ENCODE data around the gene ADAMTSL2.
A peak's percentile ranks its signal among the peaks of the same experiment; 100 is the strongest.

The ADAMTSL2 gene

GRCh38 chr9:133528001-133528875 lies 6.3 kb upstream of the ADAMTSL2 start:
- TF ChIP-seq, protein P1, sequence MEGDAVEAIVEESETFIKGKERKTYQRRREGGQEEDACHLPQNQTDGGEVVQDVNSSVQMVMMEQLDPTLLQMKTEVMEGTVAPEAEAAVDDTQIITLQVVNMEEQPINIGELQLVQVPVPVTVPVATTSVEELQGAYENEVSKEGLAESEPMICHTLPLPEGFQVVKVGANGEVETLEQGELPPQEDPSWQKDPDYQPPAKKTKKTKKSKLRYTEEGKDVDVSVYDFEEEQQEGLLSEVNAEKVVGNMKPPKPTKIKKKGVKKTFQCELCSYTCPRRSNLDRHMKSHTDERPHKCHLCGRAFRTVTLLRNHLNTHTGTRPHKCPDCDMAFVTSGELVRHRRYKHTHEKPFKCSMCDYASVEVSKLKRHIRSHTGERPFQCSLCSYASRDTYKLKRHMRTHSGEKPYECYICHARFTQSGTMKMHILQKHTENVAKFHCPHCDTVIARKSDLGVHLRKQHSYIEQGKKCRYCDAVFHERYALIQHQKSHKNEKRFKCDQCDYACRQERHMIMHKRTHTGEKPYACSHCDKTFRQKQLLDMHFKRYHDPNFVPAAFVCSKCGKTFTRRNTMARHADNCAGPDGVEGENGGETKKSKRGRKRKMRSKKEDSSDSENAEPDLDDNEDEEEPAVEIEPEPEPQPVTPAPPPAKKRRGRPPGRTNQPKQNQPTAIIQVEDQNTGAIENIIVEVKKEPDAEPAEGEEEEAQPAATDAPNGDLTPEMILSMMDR (IDR thresholded peaks at IDR 0.05): no peak

DNA sequence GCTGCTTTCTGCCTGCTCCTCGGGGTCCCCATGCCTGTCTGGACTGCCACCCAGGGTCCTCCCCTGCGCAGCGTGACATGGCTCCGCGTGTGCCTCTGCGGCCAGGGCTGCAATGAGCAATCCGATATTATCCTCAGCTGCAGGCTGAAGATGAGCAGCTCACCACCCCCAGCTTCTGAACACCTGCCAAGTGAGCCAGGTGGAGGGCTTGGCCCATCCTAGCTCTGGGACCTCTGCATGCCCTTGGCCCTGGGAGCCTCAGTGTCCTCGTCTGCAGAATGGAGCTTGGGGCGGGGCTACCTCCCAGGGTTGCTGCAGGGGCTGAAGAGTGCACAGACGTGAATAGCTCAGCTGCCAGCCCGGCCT lies 5.6 kb upstream of the ADAMTSL2 start:
- TF ChIP-seq, protein P1 (IDR thresholded peaks at IDR 0.05): no peak

DNA sequence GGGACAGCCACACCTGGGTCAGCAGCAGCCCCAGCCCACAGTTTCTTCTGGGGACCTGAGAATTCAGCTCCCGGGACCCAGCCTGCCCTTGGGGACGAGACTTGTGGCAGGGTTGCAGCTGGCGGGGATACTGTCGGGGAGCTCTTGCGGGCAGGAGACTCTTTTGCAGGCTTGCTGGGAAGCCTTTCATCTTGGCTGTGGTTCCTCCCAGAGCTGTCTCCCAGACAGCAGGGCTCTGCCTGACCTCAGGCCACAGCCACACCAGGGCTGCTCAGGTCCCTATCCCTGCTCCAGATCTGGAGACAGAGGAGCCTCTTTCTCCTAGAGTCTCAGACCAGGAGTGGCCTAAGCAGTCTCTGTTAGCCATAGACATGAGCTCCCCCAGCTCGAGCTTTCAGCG lies 5.0 kb upstream of the ADAMTSL2 start:
- TF ChIP-seq, protein P1 (IDR thresholded peaks at IDR 0.05): no peak

DNA sequence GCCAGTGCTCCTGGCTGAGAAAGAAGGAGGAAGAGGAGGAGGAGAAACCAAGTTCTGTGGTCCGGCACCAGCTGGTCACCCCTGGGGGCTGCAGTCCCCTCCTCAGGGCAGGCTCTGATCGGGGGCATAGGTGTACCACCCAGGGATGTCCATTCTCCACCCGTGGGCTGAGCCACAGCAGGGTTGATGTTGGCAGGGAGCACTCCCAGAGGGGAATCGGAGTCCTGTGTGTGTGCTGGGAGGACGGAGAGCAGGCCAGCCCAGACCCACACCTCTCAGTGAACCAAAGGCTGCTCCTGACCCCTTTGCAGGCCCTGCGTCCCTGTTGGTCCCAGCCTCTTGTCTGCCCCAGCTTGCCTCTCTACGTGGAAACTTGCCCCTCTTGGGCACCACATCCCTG lies 4.6 kb upstream of the ADAMTSL2 start:
- TF ChIP-seq, protein P1 (IDR thresholded peaks at IDR 0.05): no peak

DNA sequence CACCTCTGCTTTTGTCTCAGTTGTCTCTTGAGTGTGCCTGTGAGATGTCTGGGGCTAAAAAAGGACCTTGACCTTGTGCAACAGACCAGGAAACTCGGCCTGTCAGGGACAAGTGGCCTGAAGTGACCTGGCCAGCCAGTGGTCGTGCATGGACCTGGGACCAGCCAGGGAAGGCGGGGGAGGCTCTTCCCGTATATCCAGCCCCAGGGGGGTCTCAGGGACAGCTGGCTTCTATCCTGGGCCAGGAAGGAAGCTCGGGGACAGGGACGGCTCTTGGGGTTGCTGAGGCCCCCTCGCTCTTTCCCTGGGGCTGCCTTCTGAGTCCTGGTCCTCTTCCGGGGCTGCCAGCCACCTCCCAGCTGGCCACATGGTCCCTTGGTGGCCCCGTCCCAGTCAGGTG lies 3.2 kb upstream of the ADAMTSL2 start:
- TF ChIP-seq, protein P1 (IDR thresholded peaks at IDR 0.05): no peak

DNA sequence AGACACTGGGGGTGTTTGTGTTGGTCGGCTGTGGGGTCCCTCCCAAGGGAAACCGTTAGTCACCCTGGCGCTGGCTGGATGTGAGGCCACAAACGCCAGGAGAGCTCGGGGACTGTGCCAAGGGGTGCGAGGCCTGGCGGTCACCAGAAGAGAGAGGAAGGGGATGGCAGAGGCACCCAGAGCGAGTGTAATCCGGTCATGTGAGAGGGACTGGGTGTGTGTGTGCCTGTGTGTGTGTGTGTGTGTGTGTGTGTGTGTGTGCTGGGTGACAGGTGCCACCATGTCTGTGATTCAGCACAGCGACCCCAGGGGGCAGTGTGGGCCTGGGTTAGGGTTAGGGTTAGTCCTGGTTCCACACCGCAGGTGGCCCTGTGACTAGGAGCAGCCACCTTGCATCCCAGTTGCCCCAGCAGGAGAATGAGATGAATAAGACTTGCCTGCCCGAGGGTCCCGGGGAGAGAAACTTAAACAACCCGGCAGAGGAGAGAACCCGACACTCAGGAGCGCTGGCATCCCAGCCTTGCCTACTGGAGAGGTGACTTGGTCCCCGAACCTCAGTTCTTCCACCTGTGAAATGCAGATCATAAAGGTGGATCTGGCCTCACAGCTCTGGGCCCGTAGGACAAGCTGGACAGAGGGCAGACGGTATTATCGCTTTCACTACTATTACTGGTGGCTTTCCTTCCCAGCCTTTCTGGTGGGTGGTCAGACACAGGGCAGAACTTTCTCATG lies 1.4 kb upstream of the ADAMTSL2 start:
- TF ChIP-seq, protein P1 (IDR thresholded peaks at IDR 0.05): peak; percentile 70

DNA sequence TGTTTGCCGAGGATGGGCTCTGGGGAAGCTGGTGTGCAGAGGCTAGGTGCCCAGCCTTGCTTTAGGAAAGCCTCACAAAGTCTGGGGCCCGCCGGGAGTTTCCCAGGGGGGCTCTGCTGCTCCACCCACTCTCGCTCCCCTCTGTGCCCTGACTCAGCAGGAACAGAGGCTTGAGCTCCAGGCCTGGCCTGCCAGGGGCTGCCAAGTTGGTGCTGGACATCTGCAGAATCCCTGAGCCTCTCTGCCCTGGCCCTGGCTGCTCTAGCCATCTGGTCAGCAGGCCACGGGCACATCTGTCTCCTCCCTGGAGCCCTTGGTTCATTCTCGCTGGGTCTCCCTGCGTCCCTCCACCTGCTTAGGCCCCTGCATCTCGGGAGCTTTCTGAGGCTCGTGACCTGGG lies 647 bp upstream of the ADAMTSL2 start:
- TF ChIP-seq, protein P1 (IDR thresholded peaks at IDR 0.05): no peak
